Inferior parietal cortex (tissue), 1 donor: ENCODE data around the gene STOX2.
"Not testable (repeated sequence)": the region's sequence is repeated elsewhere in the genome, so short reads cannot be mapped to it uniquely, and the experiment has no call there.

ENCODE experiments used
- DNase-seq: peaks from one replicate; pipeline ENCODE4 v3.0.0-alpha.2; 2016; ENCODE audit errors: extremely low spot score

STOX2 gene

GRCh38 chr4:184022679-184023383, 117.7 kb downstream of the STOX2 start:
- DNase-seq: no peak

- DNase-seq: no peak
These were observed 119.5 kb downstream of the STOX2 start for GRCh38 chr4:184024637-184025036.

- no peak for DNase-seq
These were observed 123.7 kb downstream of the STOX2 start for GRCh38 chr4:184028561-184029374.

- no peak for DNase-seq
These were observed 124.9 kb downstream of the STOX2 start for GRCh38 chr4:184030036-184030435.

- no peak for DNase-seq
These were observed 125.7 kb downstream of the STOX2 start for GRCh38 chr4:184030764-184031163.

DNA sequence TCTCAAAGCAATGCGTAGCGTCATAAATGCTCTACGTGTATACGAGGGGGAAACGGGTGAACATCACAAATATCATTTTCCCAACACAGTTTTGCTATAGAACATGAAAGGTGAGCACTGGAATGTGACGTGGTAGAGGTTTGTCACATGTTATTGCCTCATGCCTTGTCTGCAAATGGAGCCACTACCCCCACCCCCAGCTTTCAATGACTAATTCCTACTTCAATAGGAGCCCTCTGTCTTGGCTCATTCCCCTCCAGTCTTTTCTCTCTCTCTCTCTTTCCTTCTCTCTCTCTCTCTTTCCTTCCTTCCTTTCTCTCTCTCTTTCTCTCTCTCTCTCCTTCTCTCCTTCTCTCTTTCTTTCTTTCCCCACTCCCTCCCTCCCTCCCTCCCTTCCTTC, 127.0 kb downstream of the STOX2 start:
- DNase-seq: no peak

DNA sequence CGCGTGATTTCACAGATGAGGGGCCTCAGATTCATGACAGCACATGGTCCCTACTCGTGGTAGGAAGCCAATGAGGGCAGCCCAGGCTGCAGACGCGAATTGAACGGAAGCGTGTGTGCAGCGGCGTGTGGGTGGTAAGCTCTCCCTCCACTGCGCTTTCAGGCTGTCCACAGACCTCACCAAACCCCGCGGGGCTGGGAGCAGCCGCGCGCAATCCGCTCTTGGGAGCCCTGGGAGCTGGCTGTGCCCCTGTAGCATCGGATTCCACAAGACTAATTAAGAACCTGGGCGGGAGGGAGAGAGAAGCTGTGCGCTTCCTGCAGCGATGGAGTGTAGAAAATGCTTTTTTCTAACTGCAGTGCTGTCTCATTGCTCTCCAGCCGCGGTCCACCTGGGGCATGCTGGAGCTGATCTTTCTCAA, 134.9 kb downstream of the STOX2 start:
- no peak for DNase-seq

- no peak for DNase-seq
These were observed 136.0 kb downstream of the STOX2 start for GRCh38 chr4:184041156-184041555.

DNA sequence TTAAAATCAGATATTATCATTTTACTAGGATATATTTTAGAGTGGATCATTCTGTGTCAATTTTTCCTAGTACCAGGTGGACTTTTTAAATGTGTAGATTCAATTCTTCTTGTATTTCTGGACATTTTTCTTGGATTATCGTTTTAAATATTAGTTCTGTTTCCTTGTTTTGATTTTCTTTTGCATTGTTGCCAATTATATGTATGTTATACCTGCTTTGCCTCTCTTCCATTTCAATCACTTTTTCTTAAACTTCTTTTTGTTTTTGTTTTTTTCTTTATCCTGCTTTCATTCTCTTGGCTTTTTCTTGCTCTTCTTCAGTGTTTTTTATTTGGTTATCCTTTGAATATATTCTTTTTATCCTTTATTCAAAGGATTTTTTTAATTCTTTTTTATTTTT, 141.0 kb downstream of the STOX2 start:
- no peak for DNase-seq

- not testable (repeated sequence) for DNase-seq
These were observed 146.2 kb downstream of the STOX2 start for GRCh38 chr4:184051262-184051661.

DNA sequence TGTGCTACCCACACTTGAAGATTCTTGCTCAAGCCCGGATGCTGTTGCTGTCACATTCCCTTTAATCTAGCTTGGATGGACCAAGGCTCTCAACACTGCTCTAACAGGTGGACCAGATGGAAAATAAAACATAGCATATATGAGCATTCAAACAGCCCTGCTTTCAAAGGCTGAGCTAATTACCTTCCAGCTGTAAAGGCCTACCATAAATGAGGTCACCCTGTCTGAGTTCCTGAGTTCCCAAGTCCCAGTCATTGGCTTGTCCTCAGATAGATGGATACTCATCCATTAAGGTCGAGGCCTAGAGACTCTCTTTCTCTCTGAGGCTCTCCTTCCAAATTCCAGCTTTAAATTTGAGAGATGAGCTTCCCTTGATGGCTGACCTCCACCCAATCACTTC, 147.5 kb downstream of the STOX2 start:
- no peak for DNase-seq

DNA sequence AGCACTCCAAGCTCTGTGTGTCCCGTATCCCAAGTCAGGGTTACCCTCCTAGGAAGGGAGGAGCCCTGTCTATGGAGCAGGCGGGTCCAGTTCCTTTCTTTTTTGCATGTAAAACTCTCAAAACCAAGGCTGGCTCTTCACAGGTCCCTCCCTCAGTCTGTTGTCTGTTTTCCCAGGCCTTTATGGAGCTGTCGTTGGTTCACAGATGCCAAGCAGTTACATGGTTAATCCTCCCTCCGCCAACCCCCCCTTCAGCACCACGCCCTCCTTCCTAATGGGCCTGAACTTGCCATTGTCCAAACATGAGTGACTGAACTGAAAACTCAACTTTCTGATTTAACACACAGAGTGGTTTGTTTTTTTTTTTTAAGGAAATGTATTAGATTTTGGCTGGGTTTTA, 148.3 kb downstream of the STOX2 start:
- DNase-seq: no peak

- no peak for DNase-seq
These were observed 151.8 kb downstream of the STOX2 start for GRCh38 chr4:184056877-184057276.

GRCh38 chr4:184058026-184058425, 152.9 kb downstream of the STOX2 start:
- DNase-seq: no peak

DNA sequence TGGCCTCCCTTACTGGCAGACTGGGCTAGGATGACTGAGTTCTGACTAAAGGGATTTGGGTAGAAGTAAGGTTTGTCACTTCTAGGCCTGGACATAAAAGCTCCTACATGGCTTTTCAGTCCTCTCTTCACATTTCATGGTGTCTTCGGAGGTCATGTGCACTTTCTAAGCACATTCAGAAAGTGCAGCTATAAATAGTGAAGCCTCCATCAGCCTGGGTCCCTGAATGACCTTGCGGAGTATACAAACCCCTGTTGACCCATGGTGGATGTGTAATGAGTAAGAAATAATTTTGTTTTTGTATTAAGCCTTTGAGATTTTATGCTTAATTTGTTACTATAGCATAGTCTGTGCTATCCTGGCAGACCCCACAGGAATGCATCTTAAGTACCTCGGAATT, 154.0 kb downstream of the STOX2 start:
- DNase-seq: no peak

DNA sequence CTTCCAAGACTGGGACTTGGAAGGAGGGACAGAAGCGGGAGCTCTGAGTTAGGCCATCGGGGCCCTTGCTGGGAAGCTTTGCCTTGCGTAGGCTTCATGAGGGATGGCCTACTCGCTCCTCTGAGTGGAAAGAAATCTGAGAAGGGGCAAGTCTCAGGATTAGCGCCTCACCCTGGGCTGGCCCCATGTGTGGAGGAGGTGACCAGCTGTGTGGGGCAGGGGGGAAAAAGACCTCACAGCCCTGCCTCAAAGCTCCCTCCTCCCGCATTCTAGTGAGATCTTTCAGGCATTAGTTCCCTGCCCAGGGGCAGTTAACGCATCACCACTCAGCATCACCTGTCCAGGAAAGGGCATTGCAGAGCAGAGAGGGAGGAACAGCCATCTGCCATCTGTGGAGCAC, 156.5 kb downstream of the STOX2 start:
- no peak for DNase-seq

DNA sequence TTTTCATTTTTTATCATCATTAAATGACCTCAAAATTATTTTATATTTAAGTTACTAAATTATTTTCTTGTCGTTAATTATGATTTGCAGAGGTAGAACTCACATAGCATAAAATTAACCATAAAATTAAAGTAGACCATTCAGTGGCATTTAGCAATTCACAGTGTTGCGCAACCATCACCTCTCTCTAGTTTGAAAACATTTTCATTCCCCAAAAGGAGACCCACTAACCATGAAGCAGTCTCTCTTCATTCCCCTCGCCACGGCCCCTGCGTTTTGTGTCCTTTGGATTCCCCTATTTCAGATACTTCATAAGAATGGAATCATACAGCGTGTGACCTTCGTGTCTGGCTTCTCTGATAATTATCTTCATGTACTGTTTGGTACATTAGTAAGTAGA, 157.7 kb downstream of the STOX2 start:
- DNase-seq: no peak

- DNase-seq: no peak
These were observed 159.8 kb downstream of the STOX2 start for GRCh38 chr4:184064877-184065276.

DNA sequence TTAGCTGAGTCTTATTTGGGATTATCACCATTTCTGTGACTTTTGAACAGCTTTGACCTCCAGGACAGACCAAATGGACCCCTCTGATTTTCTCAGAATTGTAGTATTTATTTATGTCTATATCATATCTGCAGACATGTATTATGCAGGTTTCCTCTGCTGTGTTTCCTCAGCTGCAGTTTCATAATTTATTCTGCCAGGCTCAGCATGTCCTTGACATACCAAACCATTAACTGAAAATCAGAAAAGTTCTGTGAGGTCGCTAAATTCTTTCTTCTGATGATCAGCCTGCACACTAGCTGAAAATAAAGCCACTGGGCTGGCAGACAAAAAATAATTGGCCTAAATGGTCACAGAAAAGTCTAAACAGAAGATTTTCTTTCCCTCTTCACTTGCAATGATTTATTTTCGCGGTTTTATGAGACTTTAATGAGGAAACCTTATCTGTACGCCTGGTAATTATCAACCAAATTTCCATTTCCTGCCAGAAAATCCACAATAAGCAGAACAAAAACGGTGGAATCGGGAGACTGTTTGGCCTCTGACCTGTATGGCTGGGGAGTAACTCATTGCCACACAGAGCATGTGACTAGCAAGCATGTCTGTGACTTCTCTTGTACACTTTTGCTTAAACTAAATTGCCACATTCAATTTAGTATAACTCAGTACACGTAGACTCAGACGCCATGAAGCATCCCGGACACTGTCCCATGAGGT, 161.6 kb downstream of the STOX2 start:
- no peak for DNase-seq

GRCh38 chr4:184067931-184068554, 162.9 kb downstream of the STOX2 start:
- DNase-seq: no peak
